HepG2 (cell line): ENCODE results near the gene ZBP1. TPM values are rescaled to one million over a fixed set of nuclear protein-coding genes. Genes with fewer than 3 reads are reported as not detected.

ENCODE experiments used
- ATF7-NPFF ChIP-seq: sonication (generic); formaldehyde crosslinking; IDR thresholded peaks from 2 replicates; pipeline ENCODE4 v1.8.1; 2023; ENCODE audit warnings: mild to moderate bottlenecking, low read depth, missing genetic modification reagents, moderate library complexity
- CHD2 ChIP-seq: IDR thresholded peaks from 2 replicates; pipeline ENCODE4 v1.6.1; 2011; ENCODE audit warnings: low read depth, low read length, improper control_type of control experiment
- ETV5 ChIP-seq: IDR thresholded peaks from 2 replicates; pipeline ENCODE4 v1.6.1; 2018; ENCODE audit warnings: missing biosample characterization, missing genetic modification reagents, inconsistent platforms, borderline replicate concordance
- HBP1 ChIP-seq: IDR thresholded peaks from 2 replicates; pipeline ENCODE4 v1.6.1; 2016; ENCODE audit warnings: low read depth, control low read depth
- HOXD1 ChIP-seq: sonication (generic); formaldehyde crosslinking; IDR thresholded peaks from 2 replicates; pipeline ENCODE4 v1.5.0; 2020; ENCODE audit warnings: missing genetic modification reagents
- KIAA2018 ChIP-seq: sonication (generic); formaldehyde crosslinking; IDR thresholded peaks from 2 replicates; pipeline ENCODE4 v1.5.0; 2020; ENCODE audit warnings: mild to moderate bottlenecking, missing genetic modification reagents, borderline replicate concordance
- MAZ ChIP-seq, 2 experiments: sonication (generic) in 1 of 2; formaldehyde crosslinking in 1 of 2; IDR thresholded peaks; 2 replicates each; pipeline versions ENCODE4 v1.5.0 to v1.6.1; 2012 to 2020; ENCODE audit warnings: low read depth in 2 of 2, mild to moderate bottlenecking in 2 of 2, borderline replicate concordance in 1 of 2, improper control_type of control experiment in 1 of 2, low read length in 1 of 2, missing genetic modification reagents in 1 of 2, moderate library complexity in 1 of 2
- PRDM15 ChIP-seq: sonication (generic); formaldehyde crosslinking; IDR thresholded peaks from 2 replicates; pipeline ENCODE4 v1.4.0; 2020; ENCODE audit warnings: missing genetic modification reagents
- SP2 ChIP-seq: sonication (generic); formaldehyde crosslinking; IDR thresholded peaks from 2 replicates; pipeline ENCODE4 v1.5.1; 2020; ENCODE audit warnings: mild to moderate bottlenecking, missing genetic modification reagents
- STAG1 ChIP-seq: sonication (generic); formaldehyde crosslinking; IDR thresholded peaks from 2 replicates; pipeline ENCODE4 v1.4.0; 2020; ENCODE audit warnings: missing genetic modification reagents
- ZNF207 ChIP-seq: fragments of 450-650 bp; IDR thresholded peaks from 2 replicates; pipeline ENCODE4 v1.6.1; 2016; ENCODE audit warnings: antibody characterized with exemption, borderline replicate concordance
- polyA plus RNA-seq, 8 experiments: library from polyadenylated mRNA; depleted of rRNA in 3 of 8; stranded (reverse) in 7 of 8; unstranded in 1 of 8; fragments of >200 nt; fragmentation: Illumina TruSeq in 4 of 8; extraction: Trizol in 4 of 8; gene quantifications; 2 replicates each; pipeline versions ENCODE4 v1.2.1 to v1.2.3, GENCODE V29; 2011 to 2016; ENCODE audit warnings: low read depth in 4 of 8, missing spikeins in 1 of 8, mixed read lengths in 1 of 8; ENCODE audit not compliant: insufficient read depth in 1 of 8
- total RNA-seq, 5 experiments: library from RNA; depleted of rRNA; stranded (reverse); fragments of >200 nt; fragmentation: Illumina TruSeq; extraction: Trizol; gene quantifications; 2 replicates each; pipeline ENCODE4 v1.2.3, GENCODE V29; 2016; ENCODE audit warnings: low read depth in 1 of 5
- TF ChIP-seq, protein P1 (sequence below): sonication (generic); formaldehyde crosslinking; IDR thresholded peaks from 2 replicates; pipeline ENCODE4 v1.4.0; 2020; ENCODE audit warnings: mild to moderate bottlenecking, missing genetic modification reagents, borderline replicate concordance

The ZBP1 gene
- total and polyA plus RNA-seq, 2 of the 13 experiments (the other 11 are each of a cell fraction or from before 2014, with no cell fraction given) = not detected

- TF ChIP-seq PRDM15 (CRISPR knock-in tag) = no peak
- TF ChIP-seq HBP1 = 0 out of 2 replicates have a peak, but pooled peaks have one; percentile 27
- TF ChIP-seq STAG1 (CRISPR knock-in tag) = peak; percentile 60
- TF ChIP-seq CHD2 = no peak
- TF ChIP-seq ETV5 = no peak
- TF ChIP-seq KIAA2018 = peak; percentile 74; the same call in 1 of the 2 replicates
- 0 out of 2 replicates have a peak, but pooled peaks have one; percentile 56 for TF ChIP-seq ATF7-NPFF
- no peak for TF ChIP-seq HOXD1 (CRISPR knock-in tag)
- TF ChIP-seq, protein P1, sequence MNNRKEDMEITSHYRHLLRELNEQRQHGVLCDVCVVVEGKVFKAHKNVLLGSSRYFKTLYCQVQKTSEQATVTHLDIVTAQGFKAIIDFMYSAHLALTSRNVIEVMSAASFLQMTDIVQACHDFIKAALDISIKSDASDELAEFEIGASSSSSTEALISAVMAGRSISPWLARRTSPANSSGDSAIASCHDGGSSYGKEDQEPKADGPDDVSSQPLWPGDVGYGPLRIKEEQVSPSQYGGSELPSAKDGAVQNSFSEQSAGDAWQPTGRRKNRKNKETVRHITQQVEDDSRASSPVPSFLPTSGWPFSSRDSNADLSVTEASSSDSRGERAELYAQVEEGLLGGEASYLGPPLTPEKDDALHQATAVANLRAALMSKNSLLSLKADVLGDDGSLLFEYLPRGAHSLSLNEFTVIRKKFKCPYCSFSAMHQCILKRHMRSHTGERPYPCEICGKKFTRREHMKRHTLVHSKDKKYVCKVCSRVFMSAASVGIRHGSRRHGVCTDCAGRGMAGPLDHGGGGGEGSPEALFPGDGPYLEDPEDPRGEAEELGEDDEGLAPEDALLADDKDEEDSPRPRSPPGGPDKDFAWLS = no peak
- no peak for TF ChIP-seq ZNF207
- TF ChIP-seq SP2 (CRISPR knock-in tag) = peak; percentile 46; the same call in 1 of the 2 replicates
- no peak for TF ChIP-seq MAZ (IDR thresholded peaks at IDR 0.05; ENCODE audit: borderline replicate concordance, low read depth, low read length)
- TF ChIP-seq MAZ (CRISPR knock-in tag; IDR thresholded peaks at IDR 0.05; ENCODE audit: low read depth) = no peak
Observed at GRCh38 chr20:57590485-57591288, 29.5 kb downstream of the ZBP1 start (continued).
